ENCODE results near the gene CAD. TPM values are rescaled to one million over a fixed set of nuclear protein-coding genes. Genes with fewer than 3 reads are reported as not detected.
A peak's percentile ranks its signal among the peaks of the same experiment; 100 is the strongest.

The CAD gene
- total RNA-seq, 1 experiment from 2014 or later = 66.5 TPM

- no peaks in the 10 kb centered on the region for H3K9me3 Mint-ChIP-seq (ENCODE audit: unreplicated experiment)
- BruUV-seq (replicated peaks) = no TSS peak
- POLR2A ChIA-PET = no interaction called here
- CTCF ChIA-PET = interaction anchor here (0.6 to 0.7 kb wide), 2 partner anchors 57 to 136 kb away, joined by 3 to 4 read pairs; no protein-coding TSS in a partner anchor
- DNase-seq (ENCODE audit: unreplicated experiment) = no peak
- H3K27ac Mint-ChIP-seq (ENCODE audit: low read depth, unreplicated experiment) = no peak overlapping the region
- intact Hi-C loops (cut with micrococcal nuclease) = no loop called here
- H3K4me3 Mint-ChIP-seq (ENCODE audit: unreplicated experiment) = no peak overlapping the region
- no peak for TF ChIP-seq CTCF (IDR thresholded peaks at IDR 0.05; ENCODE audit: unreplicated experiment)
- H3K36me3 Mint-ChIP-seq (ENCODE audit: insufficient read depth, unreplicated experiment) = peaks cover 68% of the 10 kb centered on the region
- H3K27me3 Mint-ChIP-seq (ENCODE audit: insufficient read depth, unreplicated experiment) = no peaks in the 10 kb centered on the region
- peaks cover 16% of the 10 kb centered on the region for H3K4me1 Mint-ChIP-seq (ENCODE audit: insufficient read depth, unreplicated experiment)
These were observed 4.0 kb downstream of the CAD start for GRCh38 chr2:27221166-27221565.

DNA sequence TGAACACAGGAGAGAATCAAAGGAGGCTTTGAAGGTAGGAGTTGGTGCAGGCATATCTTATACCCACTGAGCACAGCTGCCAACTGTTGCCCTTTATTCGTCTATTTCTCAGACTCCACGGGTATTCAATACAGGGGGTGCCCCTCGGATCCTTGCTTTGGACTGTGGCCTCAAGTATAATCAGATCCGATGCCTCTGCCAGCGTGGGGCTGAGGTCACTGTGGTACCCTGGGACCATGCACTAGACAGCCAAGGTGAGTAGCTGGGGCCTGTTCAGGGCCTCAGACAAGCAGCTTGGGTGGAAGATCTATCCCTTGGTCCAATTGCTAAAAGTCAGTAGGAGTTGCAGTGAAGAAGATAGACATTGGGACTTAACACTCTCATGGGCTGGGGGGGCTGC lies 5.2 kb downstream of the CAD start:
- no TSS peak for BruUV-seq (replicated peaks)
- DNase-seq (ENCODE audit: unreplicated experiment) = no peak
- Mint-ChIP-seq H3K4me1 (ENCODE audit: insufficient read depth, unreplicated experiment) (peaks cover 9% of the 10 kb centered on the region), H3K27ac (ENCODE audit: low read depth, unreplicated experiment) (no peak overlapping the region), H3K9me3 (ENCODE audit: unreplicated experiment) (no peaks in the 10 kb centered on the region), H3K36me3 (ENCODE audit: insufficient read depth, unreplicated experiment) (peaks cover 80% of the 10 kb centered on the region), H3K4me3 (ENCODE audit: unreplicated experiment) (no peak overlapping the region), H3K27me3 (ENCODE audit: insufficient read depth, unreplicated experiment) (no peaks in the 10 kb centered on the region)
- POLR2A ChIA-PET = interaction anchor here (0.5 to 0.7 kb wide), 3 partner anchors 9 to 144 kb away, joined by 3 to 4 read pairs (median 3); partner anchors contain the start of gene EMILIN1
- intact Hi-C loops (cut with micrococcal nuclease) = no loop called here
- CTCF ChIA-PET = interaction anchor here (0.6 kb wide), 2 partner anchors 120 to 124 kb away, joined by 3 to 4 read pairs; no protein-coding TSS in a partner anchor
- no peak for TF ChIP-seq CTCF (IDR thresholded peaks at IDR 0.05; ENCODE audit: unreplicated experiment)

DNA sequence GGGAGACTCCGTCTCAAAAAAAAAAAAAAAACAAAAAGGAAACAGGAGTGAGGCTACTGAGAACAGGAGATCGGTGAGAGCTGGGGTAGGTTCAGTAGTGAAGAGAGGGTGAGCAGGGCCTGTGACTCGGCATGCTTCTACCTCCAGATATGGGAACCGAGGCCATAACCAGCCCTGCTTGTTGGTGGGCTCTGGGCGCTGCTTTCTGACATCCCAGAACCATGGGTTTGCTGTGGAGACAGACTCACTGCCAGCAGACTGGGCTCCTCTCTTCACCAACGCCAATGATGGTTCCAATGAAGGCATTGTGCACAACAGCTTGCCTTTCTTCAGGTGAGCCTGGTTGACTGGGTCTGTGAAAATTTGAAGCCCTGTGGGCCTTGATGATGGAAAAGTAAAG lies 6.2 kb downstream of the CAD start:
- ChIA-PET CTCF (interaction anchor here (0.6 to 1.1 kb wide), 2 partner anchors 377 to 1337 kb away, joined by 3 read pairs; no protein-coding TSS in a partner anchor), POLR2A (interaction anchor here (0.6 kb wide), 1 partner anchor 52 kb away, joined by 3 read pairs; no protein-coding TSS in a partner anchor)
- H3K9me3 Mint-ChIP-seq (ENCODE audit: unreplicated experiment) = no peaks in the 10 kb centered on the region
- intact Hi-C loops (cut with micrococcal nuclease) = no loop called here
- DNase-seq (ENCODE audit: unreplicated experiment) = no peak
- H3K27me3 Mint-ChIP-seq (ENCODE audit: insufficient read depth, unreplicated experiment) = no peaks in the 10 kb centered on the region
- H3K36me3 Mint-ChIP-seq (ENCODE audit: insufficient read depth, unreplicated experiment) = peaks cover 90% of the 10 kb centered on the region
- TF ChIP-seq CTCF (IDR thresholded peaks at IDR 0.05; ENCODE audit: unreplicated experiment) = no peak
- BruUV-seq (replicated peaks) = no TSS peak
- no peak overlapping the region for H3K27ac Mint-ChIP-seq (ENCODE audit: low read depth, unreplicated experiment)
- peaks cover 1% of the 10 kb centered on the region for H3K4me1 Mint-ChIP-seq (ENCODE audit: insufficient read depth, unreplicated experiment)
- no peak overlapping the region for H3K4me3 Mint-ChIP-seq (ENCODE audit: unreplicated experiment)

DNA sequence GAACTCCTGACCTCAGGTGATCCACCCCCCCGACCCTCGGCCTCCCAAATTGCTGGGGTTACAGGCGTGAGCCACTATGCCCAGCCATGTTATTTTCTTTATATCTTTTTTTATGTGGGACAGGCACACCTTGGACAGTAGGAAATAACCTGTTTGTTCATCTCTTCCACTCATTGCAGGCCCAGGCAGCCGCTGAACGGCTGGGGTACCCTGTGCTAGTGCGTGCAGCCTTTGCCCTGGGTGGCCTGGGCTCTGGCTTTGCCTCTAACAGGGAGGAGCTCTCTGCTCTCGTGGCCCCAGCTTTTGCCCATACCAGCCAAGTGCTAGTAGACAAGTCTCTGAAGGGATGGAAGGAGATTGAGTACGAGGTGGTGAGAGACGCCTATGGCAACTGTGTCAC lies 8.4 kb downstream of the CAD start:
- ChIA-PET POLR2A (no interaction called here), CTCF (interaction anchor here (0.7 to 1.2 kb wide), 3 partner anchors 56 to 126 kb away, joined by 3 read pairs; no protein-coding TSS in a partner anchor)
- no peak overlapping the region for H3K4me3 Mint-ChIP-seq (ENCODE audit: unreplicated experiment)
- peaks cover 100% of the 10 kb centered on the region for H3K36me3 Mint-ChIP-seq (ENCODE audit: insufficient read depth, unreplicated experiment)
- H3K27me3 Mint-ChIP-seq (ENCODE audit: insufficient read depth, unreplicated experiment) = no peaks in the 10 kb centered on the region
- no peaks in the 10 kb centered on the region for H3K4me1 Mint-ChIP-seq (ENCODE audit: insufficient read depth, unreplicated experiment)
- no peaks in the 10 kb centered on the region for H3K9me3 Mint-ChIP-seq (ENCODE audit: unreplicated experiment)
- no peak for DNase-seq (ENCODE audit: unreplicated experiment)
- H3K27ac Mint-ChIP-seq (ENCODE audit: low read depth, unreplicated experiment) = peak overlapping the region; percentile 63
- no TSS peak for BruUV-seq (replicated peaks)
- intact Hi-C loops (cut with micrococcal nuclease) = no loop called here
- TF ChIP-seq CTCF (IDR thresholded peaks at IDR 0.05; ENCODE audit: unreplicated experiment) = no peak

Data from MCF 10A (cell line).